Type B pancreatic cell (in vitro differentiated cells): ENCODE data around the gene AOPEP. TPM values are rescaled to one million over a fixed set of nuclear protein-coding genes. Genes with fewer than 3 reads are reported as not detected.

Source experiments
- DNase-seq: peaks from one replicate; pipeline ENCODE4 v3.0.0; 2021; ENCODE audit warnings: mixed read lengths; ENCODE audit not compliant: unreplicated experiment; ENCODE audit errors: extremely low spot score
- H3K27ac Mint-ChIP-seq: 2 replicates; pipeline ENCODE4 v1.8.0; 2021; ENCODE audit warnings: mild to moderate bottlenecking, mixed read lengths
- H3K27me3 Mint-ChIP-seq: 2 replicates; pipeline ENCODE4 v1.8.0; 2021; ENCODE audit warnings: mixed read lengths
- H3K36me3 Mint-ChIP-seq: 2 replicates; pipeline ENCODE4 v1.8.0; 2021; ENCODE audit warnings: mixed read lengths
- H3K4me1 Mint-ChIP-seq: one replicate; pipeline ENCODE4 v1.8.0; 2021; ENCODE audit warnings: mixed read lengths; ENCODE audit not compliant: unreplicated experiment
- H3K4me3 Mint-ChIP-seq: 2 replicates; pipeline ENCODE4 v1.8.0; 2021; ENCODE audit warnings: mild to moderate bottlenecking, mixed read lengths
- H3K9me3 Mint-ChIP-seq: 2 replicates; pipeline ENCODE4 v1.8.0; 2021; ENCODE audit warnings: mixed read lengths
- CTCF ChIP-seq: fragments of 200-600 bp; sonication (generic); conservative IDR thresholded peaks from 2 replicates; pipeline ENCODE4 v1.5.0; 2021; ENCODE audit warnings: antibody characterized with exemption, mild to moderate bottlenecking
- total RNA-seq: library from RNA; stranded (reverse); gene quantifications from 2 replicates; pipeline ENCODE4 v1.2.1, GENCODE V29; 2021; ENCODE audit warnings: low replicate concordance

AOPEP gene
- total RNA-seq, 1 donor from 2014 or later: 89.3 TPM

- no peaks in the 10 kb centered on the region for H3K27me3 Mint-ChIP-seq
- H3K9me3 Mint-ChIP-seq: no peaks in the 10 kb centered on the region
These were observed 378.1 kb downstream of the AOPEP start for GRCh38 chr9:95104581-95104960.

GRCh38 chr9:95104980-95105379 lies 378.5 kb downstream of the AOPEP start:
- TF ChIP-seq CTCF: no peak
- H3K9me3 Mint-ChIP-seq: no peaks in the 10 kb centered on the region
- peaks cover 16% of the 10 kb centered on the region for H3K4me1 Mint-ChIP-seq
- H3K27me3 Mint-ChIP-seq: no peaks in the 10 kb centered on the region
- no peak for DNase-seq
- peaks cover 19% of the 10 kb centered on the region for H3K36me3 Mint-ChIP-seq
- H3K4me3 Mint-ChIP-seq: no peak overlapping the region
- no peak overlapping the region for H3K27ac Mint-ChIP-seq

More at GRCh38 chr9:95104581-95104960, 378.1 kb downstream of the AOPEP start:
- no peak for DNase-seq
- Mint-ChIP-seq H3K4me1 (peaks cover 18% of the 10 kb centered on the region), H3K36me3 (peaks cover 19% of the 10 kb centered on the region), H3K4me3 (no peak overlapping the region), H3K27ac (no peak overlapping the region)
- TF ChIP-seq CTCF: no peak

- Mint-ChIP-seq H3K36me3 (peaks cover 19% of the 10 kb centered on the region), H3K4me1 (peaks cover 12% of the 10 kb centered on the region), H3K27ac (no peak overlapping the region), H3K27me3 (no peaks in the 10 kb centered on the region), H3K4me3 (no peak overlapping the region), H3K9me3 (no peaks in the 10 kb centered on the region)
- no peak for TF ChIP-seq CTCF
- no peak for DNase-seq
These were observed 379.2 kb downstream of the AOPEP start for GRCh38 chr9:95105519-95106287.

GRCh38 chr9:95107001-95107749 lies 380.7 kb downstream of the AOPEP start:
- Mint-ChIP-seq H3K4me1 (peaks cover 5% of the 10 kb centered on the region), H3K36me3 (peaks cover 19% of the 10 kb centered on the region), H3K27me3 (no peaks in the 10 kb centered on the region), H3K27ac (no peak overlapping the region), H3K4me3 (no peak overlapping the region), H3K9me3 (no peaks in the 10 kb centered on the region)
- TF ChIP-seq CTCF: no peak
- DNase-seq: no peak

- H3K27ac Mint-ChIP-seq: no peak overlapping the region
- no peak for DNase-seq
- H3K4me1 Mint-ChIP-seq: peaks cover 4% of the 10 kb centered on the region
- no peak overlapping the region for H3K4me3 Mint-ChIP-seq
- no peaks in the 10 kb centered on the region for H3K9me3 Mint-ChIP-seq
- H3K27me3 Mint-ChIP-seq: no peaks in the 10 kb centered on the region
- peaks cover 24% of the 10 kb centered on the region for H3K36me3 Mint-ChIP-seq
- TF ChIP-seq CTCF: no peak
These were observed 381.5 kb downstream of the AOPEP start for GRCh38 chr9:95107976-95108375.
